HG02623 (cell line): Measurements from ENCODE around the gene EHBP1L1.
"Not testable (repeated sequence)": the region's sequence is repeated elsewhere in the genome, so short reads cannot be mapped to it uniquely, and the experiment has no call there.

Experiments
- ATAC-seq: cut with Tn5 transposase; IDR thresholded peaks from one replicate; pipeline ENCODE4 v1.9.1; 2021; ENCODE audit warnings: moderate library complexity; ENCODE audit not compliant: unreplicated experiment

Gene EHBP1L1

DNA sequence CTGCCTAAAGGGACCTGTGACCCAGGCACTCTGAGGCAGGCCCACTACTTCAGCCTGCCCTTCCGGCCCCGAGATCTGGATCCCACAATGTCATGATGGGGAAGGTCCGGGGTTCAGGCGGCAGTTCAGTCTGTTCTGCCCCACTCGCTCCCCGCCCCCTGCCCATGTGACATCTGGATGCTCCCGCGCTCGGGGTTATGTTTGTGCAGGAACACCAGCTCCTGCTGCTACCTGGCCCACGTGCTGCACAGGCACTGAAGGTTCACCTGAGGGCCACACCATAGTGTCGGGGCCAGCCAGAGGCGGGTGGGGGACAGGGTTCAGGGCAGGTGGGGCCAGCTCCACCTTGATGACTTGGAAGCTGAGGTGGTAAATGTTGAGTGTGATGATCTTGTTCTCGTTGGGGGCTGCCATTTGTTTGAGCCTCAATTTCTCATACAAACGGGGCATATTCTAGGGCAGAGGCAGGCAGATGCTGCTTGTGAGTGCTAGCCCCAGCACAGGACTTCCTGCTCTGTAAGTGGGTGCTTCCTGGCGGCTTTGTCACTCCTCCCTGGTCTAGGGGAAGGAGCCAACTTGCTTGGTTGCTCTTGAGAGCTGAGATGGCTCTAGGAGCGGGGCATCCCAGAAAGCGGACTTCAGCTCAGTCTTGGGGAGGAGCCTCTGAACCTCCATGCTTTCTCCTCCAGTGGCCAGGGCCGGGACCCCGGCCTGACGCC is 57.7 kb downstream of the EHBP1L1 start:
- ATAC-seq: no peak

DNA sequence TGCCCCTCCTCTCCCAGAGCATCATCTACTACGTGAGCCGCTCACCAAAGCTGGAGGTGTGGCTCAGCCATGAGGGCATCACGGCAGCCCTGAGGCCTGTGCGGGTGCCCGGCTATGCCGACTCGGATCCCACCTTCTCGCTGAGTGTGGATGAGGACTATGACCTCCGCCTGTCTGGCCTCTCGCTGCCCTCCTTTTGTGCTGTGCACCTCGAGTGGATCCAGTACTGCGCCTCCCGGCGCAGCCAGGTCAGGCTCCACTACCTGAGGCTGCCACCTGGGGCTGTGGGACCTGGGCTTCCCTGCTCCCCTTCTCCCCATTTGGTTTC is 58.2 kb downstream of the EHBP1L1 start:
- ATAC-seq: no peak

DNA sequence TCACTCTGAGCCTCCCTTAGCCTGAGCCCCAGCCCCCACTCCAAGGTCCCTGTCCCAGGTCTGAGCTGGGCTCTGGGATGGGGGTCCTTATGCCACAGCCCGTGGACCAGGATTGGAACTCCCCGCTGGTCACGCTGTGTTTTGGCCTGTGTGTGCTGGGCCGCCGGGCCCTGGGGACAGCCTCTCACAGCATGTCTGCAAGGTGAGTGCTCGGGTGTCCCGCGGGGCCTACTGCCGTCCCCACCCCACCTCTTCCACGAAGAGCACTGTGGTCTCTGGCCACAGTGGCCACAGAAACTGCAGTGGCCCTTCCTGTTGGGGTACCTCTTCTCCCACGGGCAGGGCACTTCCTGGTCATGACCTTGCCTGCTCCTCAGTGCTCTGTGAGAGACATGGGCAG is 58.6 kb downstream of the EHBP1L1 start:
- no peak for ATAC-seq

DNA sequence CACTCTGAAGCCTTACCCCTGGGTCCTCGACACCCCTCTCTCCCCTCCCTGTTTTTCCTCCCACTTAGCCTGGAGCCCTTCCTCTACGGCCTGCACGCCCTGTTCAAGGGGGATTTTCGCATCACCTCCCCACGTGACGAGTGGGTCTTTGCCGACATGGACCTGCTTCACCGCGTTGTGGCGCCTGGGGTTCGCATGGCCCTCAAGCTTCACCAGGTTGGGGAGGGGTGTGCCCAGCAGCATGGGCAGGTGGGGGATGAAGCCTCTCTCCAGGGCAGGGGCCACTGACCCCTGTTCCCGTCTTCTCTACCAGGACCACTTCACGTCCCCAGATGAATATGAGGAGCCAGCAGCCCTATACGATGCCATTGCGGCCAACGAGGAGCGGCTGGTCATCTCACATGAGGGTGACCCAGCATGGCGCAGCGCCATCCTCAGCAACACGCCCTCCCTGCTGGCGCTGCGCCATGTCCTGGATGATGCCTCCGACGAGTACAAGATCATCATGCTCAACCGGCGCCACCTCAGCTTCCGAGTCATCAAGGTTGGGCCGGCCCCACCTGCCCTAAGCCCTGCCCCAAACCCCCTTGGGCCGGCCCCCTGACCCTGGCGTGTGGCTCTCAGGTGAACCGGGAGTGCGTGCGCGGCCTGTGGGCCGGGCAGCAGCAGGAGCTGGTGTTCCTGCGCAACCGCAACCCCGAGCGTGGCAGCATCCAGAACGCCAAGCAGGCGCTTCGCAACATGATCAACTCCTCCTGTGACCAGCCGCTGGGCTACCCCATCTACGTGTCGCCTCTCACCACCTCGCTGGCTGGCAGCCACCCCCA is 59.3 kb downstream of the EHBP1L1 start:
- no peak for ATAC-seq

- no peak for ATAC-seq
Observed at GRCh38 chr11:65636108-65637031, 60.5 kb downstream of the EHBP1L1 start.

GRCh38 chr11:65637032-65637557 is 61.2 kb downstream of the EHBP1L1 start:
- ATAC-seq: no peak

- peak; percentile 53 for ATAC-seq
Observed at GRCh38 chr11:65637794-65638419, 62.1 kb downstream of the EHBP1L1 start, which contains the start of gene SIPA1. TSS of gene SIPA1 (plus strand) at chr11:65638101. CDS start at chr11:65640922, 2,821 bp downstream.

- not testable (repeated sequence) for ATAC-seq
Observed at GRCh38 chr11:65639228-65639597, 63.4 kb downstream of the EHBP1L1 start.

- ATAC-seq: no peak
Observed at GRCh38 chr11:65639623-65640482, 64.0 kb downstream of the EHBP1L1 start.

- ATAC-seq: no peak
Observed at GRCh38 chr11:65640483-65641296, 64.8 kb downstream of the EHBP1L1 start.

DNA sequence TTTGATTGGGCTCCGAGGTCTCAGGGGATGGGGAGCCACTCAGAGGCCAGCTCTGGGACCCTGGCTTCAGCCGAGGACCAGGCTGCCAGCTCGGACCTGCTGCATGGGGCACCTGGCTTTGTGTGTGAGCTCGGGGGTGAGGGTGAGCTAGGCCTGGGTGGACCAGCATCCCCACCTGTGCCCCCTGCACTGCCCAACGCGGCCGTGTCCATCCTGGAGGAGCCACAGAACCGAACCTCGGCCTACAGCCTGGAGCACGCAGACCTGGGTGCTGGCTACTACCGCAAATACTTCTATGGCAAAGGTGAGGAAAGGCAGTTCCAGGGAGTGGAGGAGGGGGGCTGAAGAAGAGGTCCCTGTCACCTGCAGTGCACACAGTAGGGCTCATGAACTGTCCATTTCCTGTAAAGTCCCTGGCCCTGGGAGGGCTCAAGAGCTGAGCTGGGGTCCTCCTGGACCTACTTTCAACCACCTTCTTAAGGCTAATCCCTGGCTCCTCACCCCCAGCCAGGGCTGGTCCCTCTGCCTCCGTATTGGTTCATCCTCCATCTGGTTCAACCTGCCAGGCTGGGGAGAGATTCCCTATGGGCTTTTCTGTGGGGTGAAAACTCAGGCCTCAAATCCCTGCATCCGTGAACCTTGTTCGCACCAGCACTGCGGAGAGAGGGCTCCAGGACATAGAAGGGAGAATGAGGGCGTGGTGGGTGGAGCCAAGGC is 65.6 kb downstream of the EHBP1L1 start:
- ATAC-seq: no peak
